HepG2 (cell line): Measurements from ENCODE around the gene CTSA. TPM values are rescaled to one million over a fixed set of nuclear protein-coding genes. Genes with fewer than 3 reads are reported as not detected.
A peak's percentile ranks its signal among the peaks of the same experiment; 100 is the strongest.

Source experiments
- EZH2 ChIP-seq: conservative IDR thresholded peaks from 2 replicates; pipeline ENCODE4 v1.6.1; 2012; ENCODE audit warnings: mild to moderate bottlenecking, low read depth, low read length, moderate library complexity
- FOXK2 ChIP-seq: fragments of 450-650 bp; IDR thresholded peaks from 2 replicates; pipeline ENCODE4 v1.6.1; 2016
- GATAD2A ChIP-seq: IDR thresholded peaks from 2 replicates; pipeline ENCODE4 v1.6.1; 2016
- HMGA1 ChIP-seq: sonication (generic); formaldehyde crosslinking; conservative IDR thresholded peaks from 2 replicates; pipeline ENCODE4 v1.4.0; 2020; ENCODE audit warnings: missing genetic modification reagents
- KAT8 ChIP-seq: IDR thresholded peaks from 2 replicates; pipeline ENCODE4 v1.6.1; 2016; ENCODE audit warnings: missing genetic modification reagents, missing compliant biosample characterization
- MED13 ChIP-seq: sonication (generic); formaldehyde crosslinking; IDR thresholded peaks from 2 replicates; pipeline ENCODE4 v1.5.0; 2020; ENCODE audit warnings: missing genetic modification reagents
- MTA1 ChIP-seq: sonication (generic); formaldehyde crosslinking; IDR thresholded peaks from 2 replicates; pipeline ENCODE4 v1.4.0; 2020; ENCODE audit warnings: missing genetic modification reagents, mild to moderate bottlenecking, borderline replicate concordance
- NFATC3 ChIP-seq: sonication (generic); formaldehyde crosslinking; IDR thresholded peaks from 2 replicates; pipeline ENCODE4 v1.5.1; 2020; ENCODE audit warnings: mild to moderate bottlenecking, missing genetic modification reagents
- PPARG ChIP-seq: conservative IDR thresholded peaks from 2 replicates; pipeline ENCODE4 v1.6.1; 2016; ENCODE audit warnings: missing biosample characterization, missing genetic modification reagents
- RNF2 ChIP-seq: fragments of 450-650 bp; conservative IDR thresholded peaks from 2 replicates; pipeline ENCODE4 v1.6.1; 2016; ENCODE audit warnings: low read depth
- SYNCRIP ChIP-seq: fragments of 200-400 bp; formaldehyde crosslinking; IDR thresholded peaks from 2 replicates; pipeline ENCODE4 v1.6.1; 2018; ENCODE audit warnings: mild to moderate bottlenecking, low read depth, low read length; ENCODE audit not compliant: insufficient read depth
- ZFP82 ChIP-seq: sonication (generic); formaldehyde crosslinking; IDR thresholded peaks from 2 replicates; pipeline ENCODE4 v1.5.1; 2020; ENCODE audit warnings: mild to moderate bottlenecking, missing genetic modification reagents, borderline replicate concordance
- ZMYM2 ChIP-seq: sonication (generic); formaldehyde crosslinking; IDR thresholded peaks from 2 replicates; pipeline ENCODE4 v1.8.0; 2022; ENCODE audit warnings: mild to moderate bottlenecking, missing genetic modification reagents
- ZNF333 ChIP-seq: sonication (generic); formaldehyde crosslinking; IDR thresholded peaks from 2 replicates; pipeline ENCODE4 v1.4.0; 2020; ENCODE audit warnings: mild to moderate bottlenecking, missing genetic modification reagents, borderline replicate concordance
- ZNF33A ChIP-seq: sonication (generic); formaldehyde crosslinking; IDR thresholded peaks from 2 replicates; pipeline ENCODE4 v1.5.1; 2020; ENCODE audit warnings: missing genetic modification reagents, mild to moderate bottlenecking, moderate library complexity, borderline replicate concordance
- ZNF354B ChIP-seq: sonication (generic); formaldehyde crosslinking; IDR thresholded peaks from 2 replicates; pipeline ENCODE4 v1.8.0; 2022; ENCODE audit warnings: mild to moderate bottlenecking, missing genetic modification reagents
- ZNF430 ChIP-seq: sonication (generic); formaldehyde crosslinking; IDR thresholded peaks from 2 replicates; pipeline ENCODE4 v1.9.0; 2021; ENCODE audit warnings: mild to moderate bottlenecking, missing genetic modification reagents
- ZNF441 ChIP-seq: sonication (generic); formaldehyde crosslinking; IDR thresholded peaks from 2 replicates; pipeline ENCODE4 v1.7.0; 2021; ENCODE audit warnings: missing genetic modification reagents, borderline replicate concordance
- ZNF549 ChIP-seq: sonication (generic); formaldehyde crosslinking; IDR thresholded peaks from 2 replicates; pipeline ENCODE4 v1.5.0; 2020; ENCODE audit warnings: missing genetic modification reagents
- ZNF749 ChIP-seq: sonication (generic); formaldehyde crosslinking; IDR thresholded peaks from 2 replicates; pipeline ENCODE4 v1.8.0; 2022; ENCODE audit warnings: mild to moderate bottlenecking, missing genetic modification reagents, moderate library complexity, borderline replicate concordance
- ZNF878 ChIP-seq: sonication (generic); formaldehyde crosslinking; IDR thresholded peaks from 2 replicates; pipeline ENCODE4 v1.8.1; 2023; ENCODE audit warnings: mild to moderate bottlenecking, missing genetic modification reagents, moderate library complexity
- ZZZ3 ChIP-seq: sonication (generic); formaldehyde crosslinking; IDR thresholded peaks from 2 replicates; pipeline ENCODE4 v1.4.0; 2020; ENCODE audit warnings: missing genetic modification reagents, mild to moderate bottlenecking, borderline replicate concordance
- polyA plus RNA-seq, 8 experiments: library from polyadenylated mRNA; depleted of rRNA in 3 of 8; stranded (reverse) in 7 of 8; unstranded in 1 of 8; fragments of >200 nt; fragmentation: Illumina TruSeq in 4 of 8; extraction: Trizol in 4 of 8; gene quantifications; 2 replicates each; pipeline versions ENCODE4 v1.2.1 to v1.2.3, GENCODE V29; 2011 to 2016; ENCODE audit warnings: low read depth in 4 of 8, missing spikeins in 1 of 8, mixed read lengths in 1 of 8; ENCODE audit not compliant: insufficient read depth in 1 of 8
- total RNA-seq, 5 experiments: library from RNA; depleted of rRNA; stranded (reverse); fragments of >200 nt; fragmentation: Illumina TruSeq; extraction: Trizol; gene quantifications; 2 replicates each; pipeline ENCODE4 v1.2.3, GENCODE V29; 2016; ENCODE audit warnings: low read depth in 1 of 5
- TF ChIP-seq, protein P1 (sequence below): sonication (generic); formaldehyde crosslinking; IDR thresholded peaks from 2 replicates; pipeline ENCODE4 v1.4.0; 2020; ENCODE audit warnings: missing genetic modification reagents
- TF ChIP-seq, protein P2 (sequence below): sonication (generic); formaldehyde crosslinking; IDR thresholded peaks from 2 replicates; pipeline ENCODE4 v1.4.0; 2020; ENCODE audit warnings: missing genetic modification reagents, mild to moderate bottlenecking, borderline replicate concordance
- TF ChIP-seq, protein P3 (sequence below): sonication (generic); formaldehyde crosslinking; IDR thresholded peaks from 2 replicates; pipeline ENCODE4 v1.4.0; 2020; ENCODE audit warnings: low read depth, mild to moderate bottlenecking, missing genetic modification reagents
- TF ChIP-seq, protein P4 (sequence below): sonication (generic); formaldehyde crosslinking; IDR thresholded peaks from 2 replicates; pipeline ENCODE4 v1.8.0; 2022; ENCODE audit warnings: low read depth, missing genetic modification reagents

Gene CTSA
- total and polyA plus RNA-seq, 2 of the 13 experiments (the other 11 are each of a cell fraction or from before 2014, with no cell fraction given) = 202 to 231 TPM

DNA sequence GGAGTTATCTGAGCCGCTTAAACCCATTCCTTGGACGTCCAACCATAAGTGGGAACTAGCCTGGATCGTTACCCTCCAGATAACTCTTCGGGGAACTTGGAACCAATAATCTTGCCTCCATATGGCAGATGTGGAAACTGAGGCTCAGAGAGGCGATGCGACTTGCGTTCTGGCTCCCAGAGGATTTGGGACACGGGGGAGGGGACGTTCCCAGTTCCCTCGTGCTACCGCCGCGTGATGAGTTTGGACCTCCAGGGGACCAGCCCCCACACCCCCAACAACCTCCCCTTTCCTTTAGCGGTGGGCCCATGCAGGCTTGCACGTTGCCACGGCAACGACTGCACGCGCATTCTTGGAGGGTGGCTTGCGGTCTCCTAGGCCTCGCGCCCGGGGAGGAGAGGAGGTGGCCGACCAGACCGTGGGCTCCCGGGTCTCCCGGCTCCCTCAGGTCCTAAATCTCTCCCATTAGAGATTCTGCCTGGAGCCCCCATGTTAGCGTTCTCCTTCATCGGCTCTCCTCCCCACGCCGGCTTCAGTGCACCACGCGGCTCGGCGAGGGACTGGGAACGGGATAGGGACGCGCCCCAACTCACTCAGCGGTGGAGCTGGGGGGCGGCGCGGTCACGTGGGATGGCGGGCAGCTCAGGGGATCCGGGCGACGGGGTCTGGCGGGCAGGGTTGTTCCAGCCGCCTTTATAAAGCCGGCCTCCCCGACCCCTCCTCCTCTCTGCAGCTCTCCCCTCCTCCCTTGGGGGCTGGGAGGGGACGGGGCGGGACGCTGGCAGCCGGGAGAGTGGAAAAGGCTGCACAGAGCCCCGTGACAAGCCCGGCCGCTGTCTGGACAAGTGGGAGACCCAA is 20.6 kb downstream of the CTSA start, which contains the start of gene PLTP (continued):
- TF ChIP-seq ZNF549 (CRISPR knock-in tag) = no peak
- no peak for TF ChIP-seq KAT8 (CRISPR knock-in tag)
- TF ChIP-seq SYNCRIP = no peak
- TF ChIP-seq, protein P1, sequence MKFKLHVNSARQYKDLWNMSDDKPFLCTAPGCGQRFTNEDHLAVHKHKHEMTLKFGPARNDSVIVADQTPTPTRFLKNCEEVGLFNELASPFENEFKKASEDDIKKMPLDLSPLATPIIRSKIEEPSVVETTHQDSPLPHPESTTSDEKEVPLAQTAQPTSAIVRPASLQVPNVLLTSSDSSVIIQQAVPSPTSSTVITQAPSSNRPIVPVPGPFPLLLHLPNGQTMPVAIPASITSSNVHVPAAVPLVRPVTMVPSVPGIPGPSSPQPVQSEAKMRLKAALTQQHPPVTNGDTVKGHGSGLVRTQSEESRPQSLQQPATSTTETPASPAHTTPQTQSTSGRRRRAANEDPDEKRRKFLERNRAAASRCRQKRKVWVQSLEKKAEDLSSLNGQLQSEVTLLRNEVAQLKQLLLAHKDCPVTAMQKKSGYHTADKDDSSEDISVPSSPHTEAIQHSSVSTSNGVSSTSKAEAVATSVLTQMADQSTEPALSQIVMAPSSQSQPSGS (CRISPR knock-in tag) = no peak
- TF ChIP-seq GATAD2A (CRISPR knock-in tag) = no peak; the same call in 1 of the 2 replicates
- TF ChIP-seq ZNF749 (CRISPR knock-in tag) = no peak
- no peak for TF ChIP-seq EZH2
- no peak for TF ChIP-seq FOXK2
- no peak for TF ChIP-seq NFATC3 (CRISPR knock-in tag)
- TF ChIP-seq ZNF430 (CRISPR knock-in tag) = no peak
- no peak for TF ChIP-seq MED13
- TF ChIP-seq, protein P2, sequence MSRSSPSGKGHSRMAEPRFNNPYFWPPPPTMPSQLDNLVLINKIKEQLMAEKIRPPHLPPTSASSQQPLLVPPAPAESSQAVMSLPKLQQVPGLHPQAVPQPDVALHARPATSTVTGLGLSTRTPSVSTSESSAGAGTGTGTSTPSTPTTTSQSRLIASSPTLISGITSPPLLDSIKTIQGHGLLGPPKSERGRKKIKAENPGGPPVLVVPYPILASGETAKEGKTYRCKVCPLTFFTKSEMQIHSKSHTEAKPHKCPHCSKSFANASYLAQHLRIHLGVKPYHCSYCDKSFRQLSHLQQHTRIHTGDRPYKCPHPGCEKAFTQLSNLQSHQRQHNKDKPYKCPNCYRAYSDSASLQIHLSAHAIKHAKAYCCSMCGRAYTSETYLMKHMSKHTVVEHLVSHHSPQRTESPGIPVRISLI (CRISPR knock-in tag) = 0 out of 2 replicates have a peak, but pooled peaks have one; percentile 30
- TF ChIP-seq ZMYM2 = 0 out of 2 replicates have a peak, but pooled peaks have one; percentile 18
- peak; percentile 78; the same call in 1 of the 2 replicates for TF ChIP-seq MTA1 (CRISPR knock-in tag)
- no peak for TF ChIP-seq ZFP82 (CRISPR knock-in tag)
- TF ChIP-seq ZNF333 (CRISPR knock-in tag) = peak; percentile 62; the same call in 1 of the 2 replicates
- TF ChIP-seq ZZZ3 (CRISPR knock-in tag) = peak; percentile 90
- TF ChIP-seq HMGA1 (CRISPR knock-in tag) = no peak
- TF ChIP-seq, protein P3, sequence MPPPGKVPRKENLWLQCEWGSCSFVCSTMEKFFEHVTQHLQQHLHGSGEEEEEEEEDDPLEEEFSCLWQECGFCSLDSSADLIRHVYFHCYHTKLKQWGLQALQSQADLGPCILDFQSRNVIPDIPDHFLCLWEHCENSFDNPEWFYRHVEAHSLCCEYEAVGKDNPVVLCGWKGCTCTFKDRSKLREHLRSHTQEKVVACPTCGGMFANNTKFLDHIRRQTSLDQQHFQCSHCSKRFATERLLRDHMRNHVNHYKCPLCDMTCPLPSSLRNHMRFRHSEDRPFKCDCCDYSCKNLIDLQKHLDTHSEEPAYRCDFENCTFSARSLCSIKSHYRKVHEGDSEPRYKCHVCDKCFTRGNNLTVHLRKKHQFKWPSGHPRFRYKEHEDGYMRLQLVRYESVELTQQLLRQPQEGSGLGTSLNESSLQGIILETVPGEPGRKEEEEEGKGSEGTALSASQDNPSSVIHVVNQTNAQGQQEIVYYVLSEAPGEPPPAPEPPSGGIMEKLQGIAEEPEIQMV (CRISPR knock-in tag) = no peak
- TF ChIP-seq PPARG (CRISPR knock-in tag) = no peak
- TF ChIP-seq ZNF33A (CRISPR knock-in tag) = no peak
- TF ChIP-seq ZNF878 (CRISPR knock-in tag) = no peak
- TF ChIP-seq ZNF354B (CRISPR knock-in tag) = no peak
- no peak for TF ChIP-seq RNF2
- TF ChIP-seq, protein P4, sequence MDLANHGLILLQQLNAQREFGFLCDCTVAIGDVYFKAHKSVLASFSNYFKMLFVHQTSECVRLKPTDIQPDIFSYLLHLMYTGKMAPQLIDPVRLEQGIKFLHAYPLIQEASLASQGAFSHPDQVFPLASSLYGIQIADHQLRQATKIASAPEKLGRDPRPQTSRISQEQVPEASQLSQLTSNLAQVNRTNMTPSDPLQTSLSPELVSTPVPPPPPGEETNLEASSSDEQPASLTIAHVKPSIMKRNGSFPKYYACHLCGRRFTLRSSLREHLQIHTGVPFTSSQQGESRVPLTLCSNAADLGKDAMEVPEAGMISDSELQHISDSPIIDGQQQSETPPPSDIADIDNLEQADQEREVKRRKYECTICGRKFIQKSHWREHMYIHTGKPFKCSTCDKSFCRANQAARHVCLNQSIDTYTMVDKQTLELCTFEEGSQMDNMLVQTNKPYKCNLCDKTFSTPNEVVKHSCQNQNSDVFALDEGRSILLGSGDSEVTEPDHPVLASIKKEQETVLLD (CRISPR knock-in tag) = 0 out of 2 replicates have a peak, but pooled peaks have one; percentile 37
- TF ChIP-seq ZNF441 = no peak
